ENCODE measurements around the gene RHAG.
"Not testable (repeated sequence)": the region's sequence is repeated elsewhere in the genome, so short reads cannot be mapped to it uniquely, and the experiment has no call there.

The RHAG gene

DNA sequence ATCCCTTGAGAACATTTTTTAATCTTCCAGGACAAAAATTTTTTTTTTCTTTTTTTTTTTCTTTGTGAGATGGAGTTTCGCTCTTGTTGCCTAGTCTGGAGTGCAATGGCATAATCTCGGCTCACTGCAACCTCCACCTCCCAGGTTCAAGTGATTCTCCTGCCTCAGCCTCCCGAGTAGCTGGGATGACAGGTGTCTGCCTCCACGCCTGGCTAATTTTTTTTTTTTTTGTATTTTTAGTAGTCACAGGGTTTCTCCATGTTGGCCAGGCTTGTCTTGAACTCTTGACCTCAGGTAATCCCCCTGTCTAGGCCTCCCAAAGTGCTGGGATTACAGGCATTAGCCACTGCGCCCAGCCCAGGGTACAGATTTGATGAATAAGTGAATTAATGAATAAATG is 22.5 kb downstream of the RHAG start:
- H3K9me3 Mint-ChIP-seq; DNase-seq (ENCODE audit: low spot score in 2 of 2); H3K27ac Mint-ChIP-seq; ATAC-seq; H3K36me3 Mint-ChIP-seq; H3K4me3 Mint-ChIP-seq; H3K4me1 Mint-ChIP-seq: not testable (repeated sequence)

DNA sequence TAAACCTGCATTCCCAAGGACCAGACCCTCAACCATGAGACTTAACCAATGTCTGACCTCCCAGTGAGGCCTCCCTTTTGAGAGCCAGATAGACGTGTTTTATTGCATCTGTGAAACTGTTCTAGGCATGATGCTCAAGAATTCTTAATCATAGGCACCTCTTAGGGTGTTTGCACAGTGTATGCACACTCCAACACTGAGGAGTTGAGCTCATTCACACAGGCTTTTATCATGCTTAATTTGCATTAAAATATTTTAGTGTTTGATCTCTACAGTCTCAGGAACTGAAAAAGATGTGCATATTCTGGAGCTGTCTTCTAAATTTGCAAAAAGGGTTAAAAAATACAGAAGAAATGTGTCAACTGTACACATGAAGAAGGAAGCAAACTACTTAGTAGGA is 27.4 kb downstream of the RHAG start:
- no peaks in the 10 kb centered on the region for H3K9me3 Mint-ChIP-seq
- H3K4me3 Mint-ChIP-seq, result no peak overlapping the region
- no peak overlapping the region for H3K27ac Mint-ChIP-seq
- H3K36me3 Mint-ChIP-seq, result no peaks in the 10 kb centered on the region
- no peak for ATAC-seq
- DNase-seq (ENCODE audit: low spot score in 2 of 2), result no peak
- H3K4me1 Mint-ChIP-seq, result no peaks in the 10 kb centered on the region

DNA sequence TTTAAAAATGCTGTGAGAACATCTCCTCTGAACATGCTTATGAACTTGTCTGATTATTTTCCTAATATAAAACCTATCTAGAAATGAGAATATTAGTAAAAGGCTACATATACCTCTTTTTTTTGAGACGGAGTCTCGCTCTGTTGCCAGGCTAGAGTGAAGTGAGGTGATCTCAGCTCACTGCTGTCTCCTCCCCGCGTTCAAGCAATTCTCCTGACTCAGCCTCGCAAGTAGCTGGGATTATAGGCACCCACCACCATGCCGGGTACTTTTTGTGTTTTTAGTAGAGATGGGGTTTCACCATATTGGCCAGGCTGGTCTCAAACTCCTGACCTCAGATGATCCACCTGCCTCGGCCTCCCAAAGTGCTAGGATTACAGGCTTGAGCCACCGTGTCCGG is 28.4 kb downstream of the RHAG start:
- H3K4me3 Mint-ChIP-seq; ATAC-seq; H3K9me3 Mint-ChIP-seq; H3K4me1 Mint-ChIP-seq; H3K27ac Mint-ChIP-seq; H3K36me3 Mint-ChIP-seq; DNase-seq (ENCODE audit: low spot score in 2 of 2): not testable (repeated sequence)

DNA sequence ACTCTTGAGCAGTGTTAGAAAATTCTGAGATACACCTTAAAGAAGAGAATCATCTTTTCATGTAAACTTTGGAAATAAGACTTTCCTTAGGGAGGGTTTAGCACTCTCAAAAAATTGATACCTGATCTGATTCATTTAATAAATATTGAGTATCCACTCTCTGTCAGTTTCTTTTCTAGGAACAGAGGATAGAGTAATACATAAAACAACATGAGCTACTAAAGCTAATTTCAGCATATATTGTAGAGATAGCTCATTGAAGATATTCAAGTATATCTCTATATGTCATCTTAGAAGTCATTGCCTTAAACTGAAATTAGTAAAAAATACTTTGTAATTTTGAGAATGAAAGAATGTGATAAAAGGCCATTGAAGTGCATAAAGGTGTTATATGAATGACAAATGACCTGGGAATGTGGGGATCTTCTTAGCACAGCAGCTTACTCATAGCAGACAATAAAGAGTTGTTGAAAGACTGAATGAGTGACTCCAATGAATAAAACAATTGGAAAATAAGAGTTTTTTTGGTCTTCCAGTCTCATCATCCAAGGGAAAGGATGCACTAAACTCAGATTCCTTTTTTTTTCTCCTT is 29.2 kb downstream of the RHAG start:
- H3K27ac Mint-ChIP-seq, result no peak overlapping the region
- DNase-seq (ENCODE audit: low spot score in 2 of 2) (no peak), ATAC-seq (no peak)
- H3K36me3 Mint-ChIP-seq, result no peaks in the 10 kb centered on the region
- no peaks in the 10 kb centered on the region for H3K9me3 Mint-ChIP-seq
- H3K4me1 Mint-ChIP-seq, result no peaks in the 10 kb centered on the region
- H3K4me3 Mint-ChIP-seq, result no peak overlapping the region

GRCh38 chr6:49606721-49607390 is 29.8 kb downstream of the RHAG start:
- Mint-ChIP-seq H3K36me3 (no peaks in the 10 kb centered on the region), H3K4me1 (no peaks in the 10 kb centered on the region), H3K9me3 (no peaks in the 10 kb centered on the region), H3K27ac (no peak overlapping the region), H3K4me3 (no peak overlapping the region)
- DNase-seq (ENCODE audit: low spot score in 2 of 2), result no peak
- ATAC-seq, result peak; percentile 45

DNA sequence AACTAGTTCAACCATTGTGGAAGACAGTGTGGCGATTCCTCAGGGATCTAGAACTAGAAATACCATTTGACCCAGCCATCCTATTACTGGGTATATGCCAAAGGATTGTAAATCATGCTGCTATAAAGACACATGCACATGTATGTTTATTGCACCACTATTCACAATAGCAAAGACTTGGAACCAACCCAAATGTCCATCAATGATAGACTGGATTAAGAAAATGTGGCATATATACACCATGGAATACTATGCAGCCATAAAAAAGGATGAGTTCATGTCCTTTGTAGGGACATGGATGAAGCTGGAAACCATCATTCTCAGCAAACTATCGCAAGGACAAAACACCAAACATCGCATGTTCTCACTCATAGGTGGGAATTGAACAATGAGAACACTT is 32.6 kb downstream of the RHAG start:
- not testable (repeated sequence) for H3K36me3 Mint-ChIP-seq

DNA sequence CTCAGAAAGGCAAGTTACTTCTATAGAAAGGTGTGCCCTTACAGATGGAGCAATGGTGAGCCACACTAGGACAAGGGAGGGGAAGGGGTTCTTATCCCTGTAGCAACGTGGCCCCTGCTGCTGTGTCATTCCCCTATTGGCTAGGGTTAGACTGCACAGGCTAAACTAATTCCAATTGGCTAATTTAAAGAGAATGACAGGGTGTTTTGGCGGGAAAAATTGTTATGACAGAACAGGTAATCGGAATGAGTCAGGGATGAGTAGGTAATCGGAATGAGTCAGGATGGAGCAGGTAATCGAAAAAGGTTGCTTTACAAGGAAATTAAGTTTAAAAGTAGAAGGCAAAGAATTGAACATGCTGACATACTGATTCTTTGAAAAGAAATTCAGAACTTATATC is 49.4 kb downstream of the RHAG start:
- H3K4me3 Mint-ChIP-seq; DNase-seq (ENCODE audit: low spot score in 2 of 2); H3K9me3 Mint-ChIP-seq; H3K4me1 Mint-ChIP-seq; H3K27ac Mint-ChIP-seq; ATAC-seq; H3K36me3 Mint-ChIP-seq: not testable (repeated sequence)

More for the DNA sequence above, 32.6 kb downstream of the RHAG start:
- DNase-seq (ENCODE audit: low spot score in 2 of 2); ATAC-seq; H3K4me3 Mint-ChIP-seq; H3K4me1 Mint-ChIP-seq; H3K27ac Mint-ChIP-seq; H3K9me3 Mint-ChIP-seq: not testable (repeated sequence)

DNA sequence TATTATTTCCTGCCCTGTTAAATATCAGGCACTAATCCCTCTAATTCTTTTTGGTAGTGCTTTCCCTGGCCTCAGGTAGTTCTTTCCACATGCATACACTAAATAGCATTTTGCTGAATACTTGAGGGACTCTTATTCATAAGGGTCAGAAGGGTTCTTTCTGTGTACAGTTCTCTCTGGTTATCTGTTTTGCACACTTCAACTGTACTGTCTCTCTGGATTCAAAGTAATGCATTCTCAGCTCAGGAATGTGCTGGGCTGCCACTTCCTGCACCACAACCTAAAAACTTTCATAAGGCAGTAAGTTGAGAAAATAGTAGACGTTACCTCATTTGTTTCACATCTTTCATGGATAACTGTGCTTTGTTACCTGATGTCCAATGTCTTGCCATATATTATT is 54.1 kb downstream of the RHAG start:
- H3K9me3 Mint-ChIP-seq, result peaks cover 2% of the 10 kb centered on the region
- H3K36me3 Mint-ChIP-seq, result no peaks in the 10 kb centered on the region
- DNase-seq (ENCODE audit: low spot score in 2 of 2) (no peak), ATAC-seq (no peak)
- H3K27ac Mint-ChIP-seq, result no peak overlapping the region
- H3K4me3 Mint-ChIP-seq, result no peak overlapping the region
- H3K4me1 Mint-ChIP-seq, result no peaks in the 10 kb centered on the region

- H3K36me3 Mint-ChIP-seq, result no peaks in the 10 kb centered on the region
- no peaks in the 10 kb centered on the region for H3K4me1 Mint-ChIP-seq
- H3K27ac Mint-ChIP-seq, result no peak overlapping the region
- no peak for DNase-seq (ENCODE audit: low spot score in 2 of 2)
- no peak overlapping the region for H3K4me3 Mint-ChIP-seq
- H3K9me3 Mint-ChIP-seq, result peaks cover 2% of the 10 kb centered on the region
- no peak for ATAC-seq
Observed at GRCh38 chr6:49579649-49580048, 57.0 kb downstream of the RHAG start.

DNA sequence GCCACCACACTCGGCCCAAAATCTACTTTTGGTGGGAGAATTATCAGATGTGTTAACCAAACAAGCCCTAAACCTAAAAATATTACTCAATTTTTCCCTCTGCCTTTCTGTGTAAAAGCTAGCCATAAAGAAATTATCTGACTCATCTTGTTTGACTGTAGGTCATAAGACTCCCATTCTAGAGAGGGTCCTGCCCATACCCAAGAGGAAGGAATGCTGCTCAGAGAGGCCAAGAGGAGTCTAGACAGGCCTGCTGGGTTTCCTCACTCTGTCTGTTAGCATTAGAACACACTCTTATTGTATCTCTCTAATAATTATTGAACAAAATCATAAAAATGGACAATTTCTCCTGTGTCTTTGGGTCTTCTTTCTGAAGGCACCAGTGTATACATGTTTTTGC is 60.0 kb downstream of the RHAG start:
- no peak overlapping the region for H3K27ac Mint-ChIP-seq
- H3K9me3 Mint-ChIP-seq, result peaks cover 5% of the 10 kb centered on the region
- no peaks in the 10 kb centered on the region for H3K36me3 Mint-ChIP-seq

DNA sequence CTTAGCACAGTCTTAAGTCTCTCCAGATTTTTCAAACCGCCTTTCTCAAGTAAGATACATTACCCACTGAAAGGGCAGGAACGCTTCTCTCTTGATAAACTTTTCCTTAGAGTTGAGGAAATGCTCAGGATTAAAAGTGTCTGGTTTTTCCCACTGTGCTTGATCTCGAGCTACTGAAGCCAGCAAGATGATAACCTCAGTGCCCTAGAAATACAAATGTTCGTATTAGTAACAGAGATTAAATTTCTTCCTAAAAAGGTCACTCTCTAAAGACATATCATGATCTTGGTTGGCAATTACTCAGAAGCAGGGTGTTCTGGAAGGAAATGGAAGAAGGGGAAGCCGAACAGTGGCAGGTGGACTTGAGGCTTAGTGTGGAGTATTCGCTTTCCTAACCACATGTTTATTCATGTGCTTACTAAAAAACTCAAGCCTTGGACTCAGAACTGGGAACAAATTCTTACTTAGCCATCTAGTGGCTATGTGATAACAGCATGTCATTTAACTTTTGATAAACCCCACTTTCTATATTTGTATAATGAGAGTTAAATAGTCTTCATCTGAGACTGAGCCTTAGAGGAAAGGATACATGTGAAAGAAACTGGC is 66.1 kb downstream of the RHAG start:
- H3K4me3 Mint-ChIP-seq, result no peak overlapping the region
- no peaks in the 10 kb centered on the region for H3K36me3 Mint-ChIP-seq
- H3K4me1 Mint-ChIP-seq, result no peaks in the 10 kb centered on the region
- H3K27ac Mint-ChIP-seq, result no peak overlapping the region
- DNase-seq (ENCODE audit: low spot score in 2 of 2), result no peak
- no peak for ATAC-seq
- peaks cover 3% of the 10 kb centered on the region for H3K9me3 Mint-ChIP-seq

More for the DNA sequence above, 60.0 kb downstream of the RHAG start:
- H3K4me3 Mint-ChIP-seq, result no peak overlapping the region
- ATAC-seq (no peak), DNase-seq (ENCODE audit: low spot score in 2 of 2) (no peak)
- H3K4me1 Mint-ChIP-seq, result no peaks in the 10 kb centered on the region

GRCh38 chr6:49565855-49566254 is 70.8 kb downstream of the RHAG start:
- Mint-ChIP-seq H3K36me3 (no peaks in the 10 kb centered on the region), H3K27ac (no peak overlapping the region), H3K4me3 (no peak overlapping the region), H3K9me3 (no peaks in the 10 kb centered on the region), H3K4me1 (no peaks in the 10 kb centered on the region)
- DNase-seq (ENCODE audit: low spot score in 2 of 2) (no peak), ATAC-seq (no peak)

DNA sequence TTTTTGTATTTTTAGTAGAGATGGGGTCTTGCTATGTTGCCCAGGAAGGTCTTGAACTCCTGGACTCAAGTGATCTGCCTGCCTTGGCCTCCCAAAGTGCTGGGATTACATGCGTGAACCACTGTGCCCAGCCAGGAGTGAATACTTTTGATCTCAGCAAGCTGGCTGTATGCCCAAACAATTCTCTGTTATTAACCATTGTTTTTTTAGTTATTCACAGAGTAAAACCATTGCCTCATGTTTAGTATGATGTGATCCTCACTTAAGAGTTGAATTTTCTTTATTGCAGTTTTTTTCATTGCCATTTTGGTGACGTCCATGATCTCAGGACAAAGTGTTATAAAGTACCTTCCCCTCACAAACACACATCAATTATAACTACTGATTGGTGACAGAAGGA is 71.4 kb downstream of the RHAG start:
- H3K36me3 Mint-ChIP-seq, result no peaks in the 10 kb centered on the region
- H3K27ac Mint-ChIP-seq, result no peak overlapping the region
- no peak overlapping the region for H3K4me3 Mint-ChIP-seq
- H3K4me1 Mint-ChIP-seq, result no peaks in the 10 kb centered on the region
- no peaks in the 10 kb centered on the region for H3K9me3 Mint-ChIP-seq
- no peak for ATAC-seq
- DNase-seq (ENCODE audit: low spot score in 2 of 2), result no peak

GRCh38 chr6:49564552-49564951 is 72.1 kb downstream of the RHAG start:
- DNase-seq (ENCODE audit: low spot score in 2 of 2) (no peak), ATAC-seq (no peak)
- Mint-ChIP-seq H3K4me3 (no peak overlapping the region), H3K36me3 (no peaks in the 10 kb centered on the region), H3K9me3 (no peaks in the 10 kb centered on the region), H3K27ac (no peak overlapping the region), H3K4me1 (no peaks in the 10 kb centered on the region)

GRCh38 chr6:49563006-49563886 is 73.4 kb downstream of the RHAG start:
- DNase-seq (ENCODE audit: low spot score in 2 of 2) (no peak), ATAC-seq (no peak)
- Mint-ChIP-seq H3K9me3 (no peaks in the 10 kb centered on the region), H3K4me1 (no peaks in the 10 kb centered on the region), H3K4me3 (no peak overlapping the region), H3K27ac (no peak overlapping the region), H3K36me3 (no peaks in the 10 kb centered on the region)
